GM21786 (cell line): ENCODE results near the gene ZNF808.
"Not testable (repeated sequence)": the region's sequence is repeated elsewhere in the genome, so short reads cannot be mapped to it uniquely, and the experiment has no call there.

Source experiments
- ATAC-seq: cut with Tn5 transposase; IDR thresholded peaks from one replicate; pipeline ENCODE4 v1.9.1; 2021; ENCODE audit not compliant: unreplicated experiment

ZNF808 gene

DNA sequence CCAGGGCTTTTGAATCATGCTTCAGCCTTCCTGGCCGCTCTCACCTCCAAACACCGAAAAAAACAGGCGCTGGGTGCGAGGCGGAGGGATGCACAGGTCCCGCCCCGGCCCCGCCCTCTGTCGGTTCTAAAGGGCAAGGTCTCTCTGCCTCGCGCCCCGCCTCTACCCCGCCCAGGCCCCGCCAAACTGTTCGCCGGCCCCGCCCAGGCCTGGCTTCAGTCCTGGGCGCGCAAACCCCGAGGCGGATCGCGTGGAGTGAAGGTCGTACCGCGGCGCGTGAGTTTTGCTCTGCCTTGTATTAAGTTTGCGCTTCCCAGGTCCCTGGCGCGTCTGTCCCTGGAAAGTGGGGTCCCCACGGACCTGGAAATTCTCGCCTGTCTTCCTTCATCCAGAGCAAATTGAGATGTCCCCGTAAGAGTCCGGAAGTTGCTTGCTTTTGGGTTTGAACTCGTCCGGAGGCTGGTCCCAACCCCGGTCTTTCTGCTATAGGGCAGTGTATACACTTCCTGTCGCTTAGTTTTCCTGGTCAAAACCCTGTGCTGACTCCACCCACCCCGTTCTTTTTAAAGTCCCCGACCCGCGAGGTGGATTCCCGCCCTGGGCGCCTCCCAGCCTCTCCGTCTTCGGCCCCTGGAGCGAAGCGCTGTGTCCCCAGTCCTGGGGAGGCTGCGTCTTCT, 8.4 kb downstream of the ZNF808 start:
- peak; percentile 85 for ATAC-seq

DNA sequence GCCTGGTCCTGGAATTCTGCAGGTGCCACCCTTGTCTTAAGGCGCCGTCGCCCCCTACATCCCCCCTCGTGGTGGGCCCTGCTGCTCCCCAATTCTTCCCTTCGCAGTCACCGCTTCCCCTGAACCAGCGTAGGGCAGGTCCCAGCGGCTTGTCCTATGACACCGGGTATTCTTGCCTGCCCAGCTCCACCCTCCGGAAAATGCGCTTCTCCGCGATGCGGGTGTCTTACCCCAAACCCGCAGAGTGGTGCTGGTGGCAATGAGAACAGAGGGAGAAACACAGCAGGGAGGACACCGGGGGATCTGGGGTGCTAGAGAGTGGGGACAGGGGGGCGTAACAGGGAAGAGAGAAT, 9.0 kb downstream of the ZNF808 start:
- no peak for ATAC-seq

DNA sequence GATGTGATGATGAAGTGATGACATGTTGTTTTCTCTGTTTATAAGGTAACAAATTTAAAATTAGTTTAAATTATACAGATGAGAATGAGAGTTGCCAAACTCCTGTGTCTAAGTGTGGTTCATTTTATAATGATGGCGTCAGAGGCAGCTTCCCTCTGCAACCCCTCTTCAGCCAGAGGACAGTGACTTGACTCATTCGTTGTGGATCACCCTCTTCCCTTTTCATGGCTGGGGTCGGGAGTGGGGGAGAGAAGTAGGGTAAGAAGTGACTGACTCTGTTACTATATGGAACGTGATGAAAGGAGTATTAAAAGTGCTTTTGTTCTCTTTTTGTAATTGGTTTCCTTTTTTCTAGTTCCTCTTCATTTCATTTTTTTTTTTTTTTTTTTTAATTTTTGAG, 11.3 kb downstream of the ZNF808 start:
- ATAC-seq: not testable (repeated sequence)

DNA sequence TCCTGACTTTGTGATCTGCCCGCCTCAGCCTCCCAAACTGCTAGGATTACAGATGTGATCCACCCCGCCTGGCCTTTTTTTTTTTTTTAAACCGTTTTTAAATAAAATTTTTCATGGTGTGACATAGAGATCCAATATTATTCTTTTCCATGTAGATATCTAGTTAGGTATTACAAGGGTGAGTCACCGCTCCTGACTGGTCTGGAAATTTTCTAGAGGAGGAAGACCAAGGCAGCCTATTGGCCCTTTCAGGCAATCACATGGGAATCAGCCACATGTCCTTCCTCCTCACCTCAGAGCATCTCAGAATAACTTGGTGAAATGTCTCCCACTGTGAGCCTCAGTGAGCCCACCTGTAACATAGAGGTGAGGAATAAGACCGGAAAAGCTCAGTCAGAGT, 13.7 kb downstream of the ZNF808 start:
- ATAC-seq: not testable (repeated sequence)

DNA sequence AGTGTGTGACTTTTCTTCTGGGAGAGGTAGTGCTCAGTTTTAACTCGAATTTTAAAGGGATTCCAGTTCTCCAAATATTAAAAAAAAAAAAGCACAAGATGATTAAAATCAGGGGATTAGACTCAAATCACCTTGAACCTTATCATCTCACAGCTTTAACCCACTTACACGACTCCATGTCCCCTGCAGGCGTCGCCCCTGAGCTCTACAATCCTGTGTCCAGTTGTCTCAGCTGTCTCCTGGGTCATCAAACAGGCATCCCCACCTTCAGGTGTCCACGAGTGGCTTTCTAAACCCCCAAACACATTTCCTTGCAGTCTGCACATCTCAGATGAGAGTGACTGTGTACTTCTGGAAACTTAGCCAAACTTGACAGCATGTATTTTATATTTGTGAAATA, 14.1 kb downstream of the ZNF808 start:
- ATAC-seq: no peak

DNA sequence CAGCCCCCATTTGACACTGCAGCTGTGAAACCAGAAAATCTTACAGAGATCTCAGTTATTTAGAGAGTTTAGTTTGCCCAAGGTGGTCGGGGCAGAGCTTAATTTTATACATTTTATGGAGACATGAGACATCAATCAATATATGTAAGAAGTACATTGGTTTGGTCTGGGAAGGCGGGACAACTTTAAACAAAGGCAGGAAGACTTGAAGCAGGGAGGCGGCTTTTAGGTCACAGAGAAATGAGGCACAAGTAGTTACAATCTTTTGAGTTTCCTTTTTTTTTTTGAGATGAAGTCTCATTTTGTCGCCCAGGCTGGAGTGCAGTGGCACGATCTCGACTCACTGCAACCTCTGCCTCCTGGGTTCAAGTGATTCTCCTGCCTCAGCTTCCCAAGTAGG, 15.1 kb downstream of the ZNF808 start:
- ATAC-seq: not testable (repeated sequence)

DNA sequence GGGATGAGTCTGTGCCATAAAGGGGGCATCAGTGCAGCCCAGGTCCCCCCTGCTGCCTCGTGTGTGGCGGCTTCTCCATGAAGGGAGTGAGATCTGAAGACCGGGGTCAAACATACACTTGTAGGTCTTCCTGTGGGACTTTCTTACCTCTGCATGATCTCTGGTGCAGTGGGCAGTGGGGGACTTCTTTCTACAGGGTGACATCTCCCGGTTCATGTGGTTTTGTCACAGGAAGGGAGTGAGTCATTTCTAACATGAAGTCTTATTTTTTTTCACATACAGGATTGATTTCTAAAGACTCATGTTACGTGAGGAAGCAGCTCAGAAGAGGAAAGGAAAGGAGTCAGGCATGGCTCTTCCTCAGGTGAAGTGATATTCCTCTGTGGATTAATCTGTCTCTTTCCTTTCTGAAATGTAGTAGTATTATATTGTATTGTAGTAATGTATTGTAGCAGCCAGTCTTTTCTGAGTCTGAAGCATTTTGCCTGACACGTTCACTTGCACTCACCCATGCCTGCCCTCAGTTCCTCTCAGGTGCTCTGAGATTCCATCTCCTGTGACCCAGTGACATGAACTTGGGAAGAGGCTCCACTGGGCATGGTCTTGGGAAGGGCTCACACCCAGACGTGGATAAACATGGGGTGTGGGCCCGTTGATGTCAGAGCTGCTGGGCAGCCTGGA, 15.7 kb downstream of the ZNF808 start:
- ATAC-seq: peak; percentile 45

DNA sequence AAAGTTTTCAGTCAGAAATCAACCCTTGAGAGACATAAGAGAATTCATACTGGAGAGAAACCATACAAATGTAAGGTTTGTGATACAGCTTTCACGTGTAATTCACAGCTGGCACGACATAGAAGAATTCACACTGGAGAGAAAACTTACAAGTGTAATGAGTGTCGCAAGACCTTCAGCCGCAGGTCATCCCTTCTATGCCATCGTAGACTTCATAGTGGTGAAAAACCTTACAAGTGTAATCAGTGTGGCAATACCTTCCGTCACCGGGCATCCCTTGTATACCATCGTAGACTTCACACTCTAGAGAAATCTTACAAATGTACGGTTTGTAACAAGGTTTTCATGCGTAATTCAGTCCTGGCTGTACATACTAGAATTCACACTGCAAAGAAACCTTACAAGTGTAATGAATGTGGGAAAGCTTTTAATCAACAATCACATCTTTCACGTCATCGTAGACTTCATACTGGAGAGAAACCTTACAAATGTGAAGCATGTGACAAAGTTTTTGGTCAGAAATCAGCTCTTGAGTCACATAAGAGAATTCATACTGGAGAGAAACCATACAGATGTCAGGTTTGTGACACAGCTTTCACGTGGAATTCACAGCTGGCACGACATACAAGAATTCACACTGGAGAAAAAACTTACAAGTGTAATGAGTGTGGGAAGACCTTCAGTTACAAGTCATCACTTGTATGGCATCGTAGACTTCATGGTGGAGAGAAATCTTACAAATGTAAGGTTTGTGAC, 26.9 kb downstream of the ZNF808 start:
- no peak for ATAC-seq

DNA sequence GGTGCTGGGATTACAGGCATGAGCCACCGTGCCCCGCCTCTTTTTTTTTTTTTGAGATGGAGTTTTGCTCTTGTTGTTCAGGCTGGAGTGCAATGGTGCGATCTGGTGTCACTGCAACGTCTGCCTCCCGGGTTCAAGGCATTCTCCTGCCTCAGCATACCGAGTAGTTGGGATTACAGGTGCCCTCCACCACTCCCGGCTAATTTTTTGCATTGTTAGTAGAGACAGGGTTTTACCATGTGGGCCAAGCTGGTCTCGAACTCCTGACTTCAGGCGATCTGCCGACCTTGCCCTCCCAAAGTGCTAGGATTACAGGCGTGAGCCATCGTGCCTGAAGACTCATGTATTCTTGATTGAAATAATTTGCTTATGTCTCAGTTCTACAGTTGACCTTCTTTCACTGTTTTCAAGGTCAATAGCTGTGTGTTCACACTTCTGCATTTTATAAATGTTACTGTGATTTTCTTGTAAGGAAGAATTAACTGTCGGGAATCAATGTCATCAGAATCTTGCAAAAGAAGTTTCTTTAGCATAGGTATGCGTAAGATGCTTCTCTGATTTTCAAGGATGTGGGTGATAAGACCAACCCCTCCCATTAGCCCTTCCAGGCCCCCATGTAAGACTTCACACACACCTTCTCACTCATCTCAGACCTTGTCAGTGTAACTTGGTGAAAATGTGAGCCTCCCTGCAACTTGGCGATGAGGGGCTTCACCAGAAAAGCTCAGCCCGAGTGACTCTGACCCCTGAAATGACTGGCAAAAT, 29.9 kb downstream of the ZNF808 start:
- no peak for ATAC-seq

DNA sequence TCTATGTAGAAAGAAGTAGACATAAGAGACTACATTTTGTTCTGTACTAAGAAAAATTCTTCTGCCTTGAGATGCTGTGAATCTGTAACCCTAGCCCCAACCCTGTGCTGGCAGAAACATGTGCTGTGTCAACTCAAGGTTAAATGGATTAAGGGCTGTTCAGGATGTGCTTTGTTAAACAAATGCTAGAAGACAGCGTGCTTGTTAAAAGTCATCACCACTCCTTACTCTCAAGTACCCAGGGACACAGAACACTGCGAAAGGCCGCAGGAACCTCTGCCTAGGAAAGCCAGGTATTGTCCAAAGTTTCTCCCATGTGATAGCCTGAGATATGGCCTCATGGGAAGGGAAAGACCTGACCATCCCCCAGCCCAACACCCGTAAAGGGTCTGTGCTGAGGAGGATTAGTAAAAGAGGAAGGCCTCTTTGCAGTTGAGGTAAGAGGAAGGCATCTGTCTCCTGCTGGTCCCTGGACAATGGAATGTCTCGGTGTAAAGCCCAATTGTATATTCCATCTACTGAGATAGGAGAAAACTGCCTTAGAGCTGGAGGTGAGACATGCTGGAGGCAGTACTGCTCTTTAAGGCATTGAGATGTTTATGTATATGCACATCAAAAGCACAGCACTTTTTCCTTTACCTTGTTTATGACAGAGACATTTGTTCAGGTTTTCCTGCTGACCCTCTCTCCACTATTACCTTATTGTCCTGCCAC, 31.4 kb downstream of the ZNF808 start:
- ATAC-seq: not testable (repeated sequence)

DNA sequence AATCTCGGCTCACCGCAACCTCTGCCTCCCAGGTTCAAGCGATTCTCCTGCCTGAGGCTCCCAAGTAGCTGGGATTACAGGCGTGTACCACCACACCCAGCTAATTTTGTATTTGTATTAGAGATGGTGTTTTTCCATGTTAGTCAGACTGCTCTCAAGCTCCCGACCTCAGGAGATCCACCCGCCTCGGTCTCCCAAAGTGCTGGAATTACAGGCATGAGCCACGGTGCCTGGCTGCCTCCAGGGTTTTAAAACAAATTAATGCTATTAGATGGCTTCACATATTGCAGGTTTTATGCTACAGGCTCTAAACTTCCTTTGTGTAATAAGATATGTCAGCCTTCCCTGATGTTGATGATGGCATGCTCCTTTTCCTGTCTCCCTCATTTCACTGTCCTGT, 34.1 kb downstream of the ZNF808 start:
- ATAC-seq: not testable (repeated sequence)

DNA sequence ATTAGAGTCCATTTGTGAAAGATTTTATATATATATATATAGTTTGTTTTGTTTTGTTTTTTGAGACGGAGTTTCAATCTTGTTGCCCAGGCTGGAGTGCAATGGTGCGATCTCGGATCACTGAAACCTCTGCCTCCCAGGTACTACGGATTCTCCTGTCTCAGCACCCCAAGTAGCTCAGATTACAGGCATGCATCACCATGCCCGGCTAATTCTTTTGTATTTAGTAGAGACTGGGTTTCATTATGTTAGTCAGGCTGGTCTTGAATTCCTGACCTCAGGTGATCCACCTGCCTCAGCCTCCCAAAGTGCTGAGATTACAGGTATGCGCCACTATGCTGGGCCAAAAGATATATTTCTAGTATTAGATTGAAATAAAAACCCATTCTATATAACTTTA, 38.7 kb downstream of the ZNF808 start:
- no peak for ATAC-seq

DNA sequence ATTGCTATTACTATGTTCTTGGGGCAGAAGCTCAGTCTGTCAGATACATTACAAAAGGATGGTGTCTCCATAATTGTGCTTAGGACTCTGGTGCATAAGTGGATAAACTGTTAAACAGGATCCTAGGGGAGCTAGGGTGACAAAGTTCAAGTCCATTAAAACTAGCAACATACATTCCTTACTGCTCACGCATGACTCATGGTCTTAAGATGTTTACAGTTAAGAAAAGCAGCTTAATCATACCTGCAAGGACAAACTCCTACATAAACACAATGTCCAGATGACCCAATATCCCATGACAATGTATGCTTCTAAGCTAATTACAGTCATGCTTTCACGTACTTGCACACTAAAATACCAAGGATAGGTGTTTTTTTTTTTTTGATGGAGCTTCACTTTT, 39.1 kb downstream of the ZNF808 start:
- no peak for ATAC-seq

DNA sequence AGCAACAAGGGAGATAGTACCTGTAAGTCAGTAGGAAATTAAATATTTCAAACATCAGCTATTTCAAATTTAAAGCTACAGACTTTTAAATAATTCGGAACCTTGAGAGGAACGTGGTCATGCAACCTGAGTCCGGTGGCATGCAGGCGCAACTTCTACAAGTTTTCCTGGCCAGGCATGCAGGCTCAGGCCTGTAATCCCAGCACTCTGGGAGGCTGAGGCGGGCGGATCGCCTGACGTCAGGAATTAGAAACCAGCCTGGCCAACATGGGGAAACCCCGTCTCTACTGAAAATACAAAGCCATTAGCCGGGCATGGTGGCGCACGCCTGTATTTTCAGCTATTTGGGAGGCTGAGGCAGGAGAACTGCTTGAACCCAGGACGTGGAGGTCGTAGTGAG, 40.5 kb downstream of the ZNF808 start:
- no peak for ATAC-seq

DNA sequence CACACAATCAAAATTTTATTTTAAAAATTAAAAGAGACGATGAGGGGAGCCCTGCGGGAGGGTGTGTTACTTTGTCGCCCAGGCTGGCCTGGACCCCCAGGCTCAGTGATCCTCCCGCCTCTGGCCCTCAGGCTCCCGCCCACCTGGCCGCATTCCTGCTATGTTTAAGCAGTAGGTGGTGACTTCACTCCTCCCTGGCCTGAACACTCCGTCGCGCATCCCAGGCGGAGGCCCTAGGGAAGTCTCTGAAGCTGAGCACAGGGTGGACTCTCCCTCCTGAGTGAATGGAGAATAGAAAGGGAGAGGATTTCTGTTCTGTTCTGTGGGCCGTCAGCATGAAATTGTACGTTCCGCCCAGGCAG, 42.2 kb downstream of the ZNF808 start:
- ATAC-seq: not testable (repeated sequence)

DNA sequence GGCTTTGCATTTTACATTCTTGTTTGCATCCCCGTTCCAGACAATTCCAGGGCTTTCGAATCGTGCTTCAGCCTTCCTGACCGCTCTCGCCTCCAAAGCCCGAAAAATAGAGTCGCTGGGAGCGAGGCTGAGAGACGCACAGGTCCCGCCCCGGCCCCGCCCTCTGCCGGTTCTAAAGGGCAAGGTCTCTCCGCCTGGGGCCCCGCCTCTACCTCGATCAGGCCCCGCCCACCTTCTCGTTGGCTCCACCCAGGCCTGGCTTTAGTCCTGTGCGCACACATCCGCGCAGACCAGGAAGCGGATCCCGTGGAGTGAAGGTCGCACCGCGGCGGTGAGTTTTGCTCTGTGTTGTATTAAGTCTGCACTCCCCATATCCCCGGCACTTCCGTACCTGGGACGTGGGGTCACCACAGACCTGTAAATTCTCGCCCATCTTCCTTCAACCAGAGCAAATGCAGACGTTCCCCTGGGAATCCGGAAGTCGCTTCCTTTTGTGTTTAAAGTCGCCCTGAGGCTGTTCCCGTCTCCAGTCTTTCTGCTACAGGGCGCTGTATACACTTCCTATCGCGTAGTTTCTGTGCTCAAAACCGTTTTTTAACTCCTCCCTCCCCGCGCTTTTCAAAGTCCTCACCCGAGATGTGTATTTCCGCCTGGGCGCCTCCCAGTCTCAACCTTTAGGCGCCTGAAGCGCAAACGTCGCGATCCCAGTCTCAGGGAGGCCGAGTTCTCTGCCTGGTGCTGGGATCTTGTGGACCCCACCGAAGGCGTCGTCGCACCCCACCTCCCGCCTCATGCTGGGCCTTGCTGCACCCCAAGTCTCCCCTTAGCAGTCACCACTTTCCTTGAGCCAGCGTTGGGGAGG, 42.8 kb downstream of the ZNF808 start, which contains the start of gene ZNF701:
TSS of gene ZNF701 (plus strand) at position 288 of the 862 bp plus-strand sequence. CDS start 3,861 bp downstream, outside the sequence.
- peak; percentile 95 for ATAC-seq

DNA sequence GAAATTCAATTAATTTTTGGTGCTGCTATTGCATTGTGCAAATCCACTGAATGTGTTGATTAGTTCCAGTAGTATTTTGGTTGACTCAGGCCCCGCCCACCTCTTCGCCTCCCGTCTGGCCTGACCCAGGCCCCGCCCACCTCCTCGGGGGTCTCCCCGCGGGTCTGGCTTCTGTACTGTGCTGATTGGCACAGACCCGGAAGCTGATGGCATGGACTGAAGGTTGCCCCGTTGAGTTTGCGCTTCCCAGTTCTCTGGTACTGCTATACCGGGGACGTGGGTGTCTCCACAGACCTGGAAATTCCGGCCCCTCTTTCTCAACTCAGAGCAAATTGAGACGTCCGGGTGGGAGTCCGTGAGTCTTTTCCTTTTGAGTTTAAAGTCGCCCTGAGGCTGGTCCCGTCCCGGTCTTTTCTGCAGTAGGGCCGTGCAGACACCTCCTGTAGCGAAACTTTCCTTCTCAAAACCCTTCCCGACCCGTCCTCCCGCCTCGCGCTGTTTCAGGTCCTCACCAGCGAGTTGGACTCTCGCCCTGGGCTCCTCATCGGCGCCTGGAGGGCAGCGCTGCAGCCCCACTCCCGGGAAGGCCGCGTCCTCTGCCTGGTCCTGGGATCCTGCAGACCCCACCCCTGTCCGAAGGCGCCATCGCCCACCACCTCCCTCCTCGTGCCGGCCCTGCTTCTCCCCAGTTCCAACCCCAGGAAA, 57.4 kb downstream of the ZNF808 start:
- no peak for ATAC-seq

DNA sequence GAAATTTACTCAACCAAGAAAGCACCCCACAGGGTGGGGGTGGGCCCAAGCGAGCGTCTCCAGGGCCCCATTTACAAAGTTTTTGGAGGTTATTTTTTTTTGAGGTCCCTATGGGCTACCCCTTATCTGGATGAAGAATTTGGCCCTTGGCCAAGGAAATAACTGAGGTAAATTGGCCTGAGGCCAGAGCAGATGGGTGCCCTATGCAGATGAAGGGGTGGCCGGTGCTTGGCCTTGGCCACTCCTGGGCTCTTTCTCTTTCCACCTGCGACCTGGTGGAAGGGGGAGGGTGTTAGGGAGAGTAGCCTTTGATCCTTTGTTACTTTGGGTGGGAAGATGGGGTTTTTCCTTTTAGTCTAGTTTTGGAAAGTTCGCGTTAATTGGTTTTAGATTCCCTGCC, 58.1 kb downstream of the ZNF808 start:
- no peak for ATAC-seq

DNA sequence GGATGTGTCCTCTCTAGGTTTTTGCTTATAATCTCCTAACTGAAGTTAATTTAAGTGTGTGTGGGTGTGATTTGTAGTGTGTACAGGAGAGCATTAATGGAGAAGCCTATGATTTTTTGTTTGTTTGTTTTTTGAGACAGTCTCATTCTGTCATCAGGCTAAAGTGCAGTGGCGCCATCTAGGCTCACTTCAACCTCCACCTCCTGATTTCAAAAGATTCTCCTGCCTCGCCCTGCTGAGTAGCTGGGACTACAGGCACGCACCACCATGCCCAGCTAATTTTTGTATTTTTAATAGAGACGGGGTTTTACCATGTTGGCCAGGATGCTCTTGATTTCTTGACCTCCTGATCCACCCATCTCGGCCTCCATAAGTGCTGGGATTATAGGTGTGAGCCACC, 63.3 kb downstream of the ZNF808 start:
- ATAC-seq: no peak
